H1 (cell line): ENCODE data around the gene UBASH3B. TPM values are rescaled to one million over a fixed set of nuclear protein-coding genes. Genes with fewer than 3 reads are reported as not detected.

Source experiments
- CTCF ChIA-PET: fragments of 300-600 bp; sonication (Branson Sonifier 250); formaldehyde crosslinking; loops from one replicate; lab custom pipeline; 2021; ENCODE audit not compliant: partially characterized antibody; lab: Charles Lee
- POLR2A ChIA-PET: fragments of 300-600 bp; sonication (Branson Sonifier 250); formaldehyde crosslinking; loops from one replicate; lab custom pipeline; 2021; ENCODE audit warnings: inconsistent platforms; ENCODE audit not compliant: partially characterized antibody; lab: Charles Lee
- DNase-seq, 2 experiments: peaks; one replicate each; pipeline versions ENCODE4 v3.0.0 to v3.0.0-alpha.2; 2010 to 2022; ENCODE audit warnings: low spot score in 2 of 2, low read depth in 1 of 2, mixed read lengths in 1 of 2
- FAIRE-seq: peaks from 2 replicates; lab custom pipeline; 2011; peaks lifted over from hg19 to GRCh38; lab: Jason Lieb, UNC
- H2AFZ ChIP-seq: 2 replicates; pipeline ENCODE4 v1.8.1; 2012; ENCODE audit warnings: low read length, inconsistent platforms
- H2AK5ac ChIP-seq: 2 replicates; pipeline ENCODE4 v1.6.1; 2013; ENCODE audit warnings: low read depth, low read length
- H2BK120ac ChIP-seq: replicated peaks from 2 replicates; pipeline ENCODE3; 2013; ENCODE audit warnings: low read depth, low read length, inconsistent platforms
- H2BK12ac ChIP-seq: 2 replicates; pipeline ENCODE4 v1.6.1; 2013; ENCODE audit warnings: low read depth, low read length
- H2BK15ac ChIP-seq: 2 replicates; pipeline ENCODE4 v1.6.1; 2013; ENCODE audit warnings: low read length
- H2BK20ac ChIP-seq: 2 replicates; pipeline ENCODE4 v1.6.1; 2013; ENCODE audit warnings: low read length
- H2BK5ac ChIP-seq: 2 replicates; pipeline ENCODE4 v1.6.1; 2013; ENCODE audit warnings: low read depth, low read length
- H3K14ac ChIP-seq: 2 replicates; pipeline ENCODE4 v1.6.1; 2013; ENCODE audit warnings: inconsistent platforms; ENCODE audit not compliant: insufficient read length
- H3K18ac ChIP-seq: 2 replicates; pipeline ENCODE4 v1.6.1; 2013; ENCODE audit warnings: low read length; ENCODE audit errors: extremely low read depth
- H3K23ac ChIP-seq: 2 replicates; pipeline ENCODE4 v1.6.1; 2013; ENCODE audit warnings: inconsistent platforms; ENCODE audit not compliant: insufficient read length
- H3K23me2 ChIP-seq: 2 replicates; pipeline ENCODE4 v1.6.1; 2013; ENCODE audit warnings: low read depth, low read length
- H3K27ac ChIP-seq: 2 replicates; pipeline ENCODE4 v1.6.1; 2011; ENCODE audit warnings: low read depth, low read length, inconsistent platforms
- H3K27me3 ChIP-seq, 4 experiments: replicated peaks in 1 of 4; 1 replicate in 1 of 4; 2 replicates in 3 of 4; pipeline versions ENCODE4 v1.6.1 to v1.8.1; 2011 to 2013; ENCODE audit warnings: low read length in 3 of 4, mild to moderate bottlenecking in 3 of 4, inconsistent platforms in 2 of 4, mixed read lengths in 2 of 4, moderate library complexity in 1 of 4; ENCODE audit not compliant: control insufficient read depth in 3 of 4, insufficient read depth in 3 of 4; ENCODE audit errors: extremely low read depth in 1 of 4
- H3K36me3 ChIP-seq, 4 experiments: 2 replicates each; pipeline versions ENCODE4 v1.6.1 to v1.8.1; 2011 to 2013; ENCODE audit warnings: mild to moderate bottlenecking in 4 of 4, low read length in 3 of 4, moderate library complexity in 2 of 4, control low read depth in 1 of 4, inconsistent platforms in 1 of 4; ENCODE audit not compliant: insufficient read depth in 4 of 4, control insufficient read depth in 2 of 4
- H3K4ac ChIP-seq: replicated peaks from 2 replicates; pipeline ENCODE3; 2013; ENCODE audit warnings: low read length, low read depth, mixed read lengths, inconsistent platforms; ENCODE audit not compliant: insufficient read length
- H3K4me1 ChIP-seq, 4 experiments: replicated peaks in 1 of 4; 1 replicate in 1 of 4; 2 replicates in 3 of 4; pipeline versions ENCODE4 v1.6.1 to v1.8.1; 2011 to 2013; ENCODE audit warnings: low read length in 3 of 4, inconsistent platforms in 2 of 4, mixed read lengths in 1 of 4; ENCODE audit not compliant: insufficient read depth in 4 of 4, control insufficient read depth in 3 of 4
- H3K4me2 ChIP-seq, 2 experiments: 2 replicates each; pipeline versions ENCODE4 v1.6.1 to v1.8.1; 2011 to 2013; ENCODE audit warnings: low read depth in 2 of 2, low read length in 2 of 2, control low read depth in 1 of 2, inconsistent platforms in 1 of 2, mild to moderate bottlenecking in 1 of 2; ENCODE audit not compliant: insufficient read depth in 1 of 2
- H3K4me3 ChIP-seq, 4 experiments: fragments of 200-600, 300-600 bp in 1 of 4; sonication (generic), shearing (Covaris generic), sonication (Bioruptor Twin) in 1 of 4; 2 replicates each; pipeline versions ENCODE4 v1.5.1 to v1.8.1; 2011 to 2016; ENCODE audit warnings: low read length in 4 of 4, low read depth in 3 of 4, control low read depth in 2 of 4, inconsistent platforms in 2 of 4, mild to moderate bottlenecking in 2 of 4, mixed read lengths in 1 of 4, moderate library complexity in 1 of 4; ENCODE audit not compliant: insufficient read depth in 2 of 4; ENCODE audit errors: extremely low read depth in 1 of 4
- H3K56ac ChIP-seq: replicated peaks from 2 replicates; pipeline ENCODE3; 2013; ENCODE audit warnings: low read depth, mild to moderate bottlenecking, mixed read lengths, low read length, inconsistent platforms; ENCODE audit not compliant: insufficient read length
- H3K79me1 ChIP-seq: 2 replicates; pipeline ENCODE4 v1.6.1; 2013; ENCODE audit warnings: low read depth, low read length, control low read depth
- H3K79me2 ChIP-seq, 2 experiments: 2 replicates each; pipeline versions ENCODE4 v1.6.1 to v1.8.1; 2012 to 2013; ENCODE audit warnings: low read length in 2 of 2, mild to moderate bottlenecking in 2 of 2, inconsistent platforms in 1 of 2; ENCODE audit not compliant: insufficient read depth in 2 of 2, control insufficient read depth in 1 of 2
- H3K9ac ChIP-seq, 4 experiments: replicated peaks in 1 of 4; 1 replicate in 1 of 4; 2 replicates in 3 of 4; pipeline versions ENCODE4 v1.6.1 to v1.8.1; 2011 to 2013; ENCODE audit warnings: low read depth in 3 of 4, low read length in 3 of 4, control low read depth in 2 of 4, mild to moderate bottlenecking in 2 of 4, moderate library complexity in 2 of 4, inconsistent platforms in 1 of 4; ENCODE audit errors: extremely low read depth in 1 of 4
- H3K9me3 ChIP-seq, 2 experiments: 2 replicates each; pipeline versions ENCODE4 v1.6.1 to v1.8.1; 2012 to 2013; ENCODE audit warnings: mild to moderate bottlenecking in 2 of 2, moderate library complexity in 2 of 2, control low read depth in 1 of 2, inconsistent platforms in 1 of 2, low read depth in 1 of 2, low read length in 1 of 2, mixed read lengths in 1 of 2; ENCODE audit not compliant: insufficient read depth in 2 of 2
- H4K20me1 ChIP-seq, 2 experiments: replicated peaks in 1 of 2; 2 replicates each; pipeline versions ENCODE3 to v1.8.1; 2011 to 2013; ENCODE audit warnings: inconsistent platforms in 2 of 2, low read length in 2 of 2, mild to moderate bottlenecking in 1 of 2; ENCODE audit not compliant: insufficient read depth in 2 of 2, control insufficient read depth in 1 of 2
- H4K5ac ChIP-seq: 2 replicates; pipeline ENCODE4 v1.6.1; 2013; ENCODE audit warnings: low read length, low read depth, mixed read lengths, inconsistent platforms; ENCODE audit not compliant: insufficient read length
- H4K8ac ChIP-seq: 2 replicates; pipeline ENCODE4 v1.8.0; 2013; ENCODE audit warnings: mild to moderate bottlenecking, moderate library complexity, low read length, inconsistent platforms; ENCODE audit not compliant: insufficient read depth; ENCODE audit errors: extremely low read depth
- H4K91ac ChIP-seq: replicated peaks from 2 replicates; pipeline ENCODE3; 2013; ENCODE audit warnings: low read length, mixed read lengths, inconsistent platforms; ENCODE audit not compliant: insufficient read length
- KDM1A ChIP-seq: fragments of 200-600, 300-600 bp; sonication (generic); IDR thresholded peaks from 2 replicates; pipeline ENCODE4 v1.7.1; 2016; ENCODE audit warnings: mild to moderate bottlenecking, low read length, borderline replicate concordance
- RBBP5 ChIP-seq: IDR thresholded peaks from 2 replicates; pipeline ENCODE4 v1.7.1; 2012; ENCODE audit warnings: low read depth, mild to moderate bottlenecking, inconsistent platforms, low read length, moderate library complexity, borderline replicate concordance
- TCF12 ChIP-seq: IDR thresholded peaks from 2 replicates; pipeline ENCODE4 v1.6.1; 2011; ENCODE audit warnings: low read depth, mild to moderate bottlenecking, low read length
- WGBS, 2 experiments: shearing (Covaris generic) in 1 of 2; methylation state at CpG; one replicate each; pipeline versions ENCODE4 v1.1.6 to v1.1.7; 2013 to 2015; ENCODE audit warnings: low lambda C conversion rate in 2 of 2, mixed read lengths in 2 of 2, inconsistent platforms in 1 of 2, low coverage in 1 of 2, missing lambda C conversion rate in 1 of 2; ENCODE audit not compliant: insufficient replicate concordance in 2 of 2, insufficient coverage in 1 of 2, insufficient read length in 1 of 2; ENCODE audit errors: extremely low coverage in 1 of 2, missing lambda C conversion rate in 1 of 2; 5-methylcytosine and 5-hydroxymethylcytosine counted together
- polyA plus RNA-seq, 7 experiments: library from polyadenylated mRNA; depleted of rRNA in 3 of 7; stranded (reverse) in 5 of 7; unstranded in 2 of 7; fragments of >200 nt in 5 of 7; fragments of 200-250 nt in 2 of 7; gene quantifications; 1 replicate in 5 of 7; 2 replicates in 1 of 7; 4 replicates in 1 of 7; pipeline versions ENCODE4 v1.2.1 to v1.2.3, GENCODE V29; 2011 to 2013; ENCODE audit warnings: missing spikeins in 2 of 7, mixed read lengths in 2 of 7
- total RNA-seq: library from RNA; stranded (reverse); fragmentation: NEBNext Ultra II Directional; extraction: Animal tissue kit (Norgen Biotek cat#: 25700); gene quantifications from 2 replicates; pipeline ENCODE4 v1.2.1, GENCODE V29; 2021

Gene UBASH3B
- total and polyA plus RNA-seq, 2 of the 8 experiments (the other 6 are each of a cell fraction or from before 2014, with no cell fraction given) = 7.5 to 9.5 TPM

DNA sequence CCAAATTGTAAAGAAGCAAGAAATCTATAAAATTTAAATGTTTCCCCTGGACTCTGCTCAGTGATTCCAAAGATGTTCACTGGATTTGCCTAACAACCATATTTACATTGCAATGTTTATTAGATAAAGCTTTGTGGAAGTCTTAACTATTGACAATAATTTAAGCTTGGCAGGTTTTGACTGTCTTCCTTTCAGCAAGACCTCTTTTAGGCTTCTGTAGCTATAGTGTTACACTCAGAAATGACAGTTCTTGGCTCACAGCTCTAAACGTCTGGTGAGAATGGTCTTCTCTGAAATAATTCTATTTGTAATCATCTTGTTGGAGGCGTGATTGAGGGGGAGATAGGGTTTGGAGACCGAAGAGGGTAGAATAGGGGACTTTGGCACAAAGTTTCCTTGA, 138.0 kb downstream of the UBASH3B start:
- 83% methylated on average over 3 of the region's 3 CpGs; no CpG with 5 or more reads in 1 of the 2 experiments for WGBS, 2 experiments
- H4K8ac ChIP-seq = no peak overlapping the region
- POLR2A ChIA-PET = no interaction called here

More for the DNA sequence above, 138.0 kb downstream of the UBASH3B start:
- no peak for TF ChIP-seq TCF12
- TF ChIP-seq RBBP5 = no peak
- TF ChIP-seq KDM1A = no peak
- Histone ChIP-seq H2BK12ac (no peak overlapping the region), H2BK5ac (no peak overlapping the region), H2AFZ (no peak overlapping the region), H3K4me2 (no peak overlapping the region), H3K23me2 (no peaks in the 10 kb centered on the region), H3K4me3 (no peak overlapping the region), H4K20me1 (no peaks in the 10 kb centered on the region), H2AK5ac (no peak overlapping the region), H3K9ac (no peak overlapping the region), H3K4me1 (no peaks in the 10 kb centered on the region), H2BK120ac (no peak overlapping the region), H3K9me3 (no peaks in the 10 kb centered on the region), H3K4ac (no peak overlapping the region), H3K14ac (no peak overlapping the region), H3K79me1 (no peaks in the 10 kb centered on the region), H2BK20ac (no peak overlapping the region), H3K18ac (no peak overlapping the region), H3K79me2 (no peaks in the 10 kb centered on the region), H4K91ac (no peak overlapping the region), H3K27me3 (no peaks in the 10 kb centered on the region), H4K5ac (no peak overlapping the region), H3K23ac (no peak overlapping the region), H2BK15ac (no peak overlapping the region), H3K27ac (no peak overlapping the region), H3K36me3 (peaks cover 0 to 4% (median 0%) of the 10 kb centered on the region in 4 experiments; a peak in 1 of 8 replicates), H3K56ac (no peak overlapping the region)
- CTCF ChIA-PET = interaction anchor here (0.6 to 24.9 kb wide), 9 partner anchors 11 to 202 kb away, joined by 3 to 356 read pairs (median 16); no protein-coding TSS in a partner anchor
- no peak for FAIRE-seq
- DNase-seq = no peak
